Activated naive CD8-positive, alpha-beta T cell treated with anti-CD3 and anti-CD28 coated beads for 36 hours (primary cell): Measurements from ENCODE around the gene KCNIP4. TPM values are rescaled to one million over a fixed set of nuclear protein-coding genes. Genes with fewer than 3 reads are reported as not detected.

Experiments used
- DNase-seq: peaks from one replicate; pipeline ENCODE4 v3.0.0; 2021
- H3K27ac Mint-ChIP-seq: one replicate; pipeline ENCODE4 v1.8.0; 2022; ENCODE audit warnings: mild to moderate bottlenecking, moderate library complexity, mixed read lengths
- H3K27me3 Mint-ChIP-seq: one replicate; pipeline ENCODE4 v1.8.0; 2022; ENCODE audit warnings: mild to moderate bottlenecking, mixed read lengths
- H3K36me3 Mint-ChIP-seq: one replicate; pipeline ENCODE4 v1.8.0; 2021; ENCODE audit warnings: mild to moderate bottlenecking, mixed read lengths
- H3K4me1 Mint-ChIP-seq: one replicate; pipeline ENCODE4 v1.8.0; 2021; ENCODE audit warnings: mixed read lengths
- H3K4me3 Mint-ChIP-seq: one replicate; pipeline ENCODE4 v1.8.0; 2022; ENCODE audit warnings: mild to moderate bottlenecking, moderate library complexity, mixed read lengths
- H3K9me3 Mint-ChIP-seq: one replicate; pipeline ENCODE4 v1.8.0; 2022; ENCODE audit warnings: mixed read lengths
- total RNA-seq, 2 experiments: library from RNA; stranded (reverse); gene quantifications; one replicate each; pipeline ENCODE4 v1.2.3, GENCODE V29; 2021

The KCNIP4 gene
- total RNA-seq, 2 experiments from 2014 or later, result not detected

GRCh38 chr4:20904966-20905365 is 1043.6 kb downstream of the KCNIP4 start:
- DNase-seq, result no peak
- no peaks in the 10 kb centered on the region for H3K27me3 Mint-ChIP-seq
- H3K4me3 Mint-ChIP-seq, result no peak overlapping the region
- H3K36me3 Mint-ChIP-seq, result no peaks in the 10 kb centered on the region
- no peaks in the 10 kb centered on the region for H3K4me1 Mint-ChIP-seq
- H3K27ac Mint-ChIP-seq, result no peak overlapping the region
- no peaks in the 10 kb centered on the region for H3K9me3 Mint-ChIP-seq

- H3K4me3 Mint-ChIP-seq, result no peak overlapping the region
- no peaks in the 10 kb centered on the region for H3K4me1 Mint-ChIP-seq
- no peak for DNase-seq
- H3K27ac Mint-ChIP-seq, result no peak overlapping the region
- H3K36me3 Mint-ChIP-seq, result no peaks in the 10 kb centered on the region
- H3K9me3 Mint-ChIP-seq, result no peaks in the 10 kb centered on the region
- no peaks in the 10 kb centered on the region for H3K27me3 Mint-ChIP-seq
Measured at GRCh38 chr4:20901851-20902250, 1046.7 kb downstream of the KCNIP4 start.

- Mint-ChIP-seq H3K36me3 (no peaks in the 10 kb centered on the region), H3K27ac (no peak overlapping the region), H3K4me3 (no peak overlapping the region), H3K27me3 (no peaks in the 10 kb centered on the region), H3K4me1 (no peaks in the 10 kb centered on the region), H3K9me3 (no peaks in the 10 kb centered on the region)
- no peak for DNase-seq
Measured at GRCh38 chr4:20899591-20899990, 1049.0 kb downstream of the KCNIP4 start.

- Mint-ChIP-seq H3K27me3 (no peaks in the 10 kb centered on the region), H3K4me1 (no peaks in the 10 kb centered on the region)
Measured at GRCh38 chr4:20895988-20896387, 1052.6 kb downstream of the KCNIP4 start.

GRCh38 chr4:20895208-20895607 is 1053.4 kb downstream of the KCNIP4 start:
- no peaks in the 10 kb centered on the region for H3K36me3 Mint-ChIP-seq
- DNase-seq, result no peak
- no peaks in the 10 kb centered on the region for H3K9me3 Mint-ChIP-seq
- no peaks in the 10 kb centered on the region for H3K4me1 Mint-ChIP-seq
- H3K27me3 Mint-ChIP-seq, result no peaks in the 10 kb centered on the region
- H3K27ac Mint-ChIP-seq, result no peak overlapping the region
- H3K4me3 Mint-ChIP-seq, result no peak overlapping the region

More at GRCh38 chr4:20895988-20896387, 1052.6 kb downstream of the KCNIP4 start:
- H3K4me3 Mint-ChIP-seq, result no peak overlapping the region
- no peak for DNase-seq
- H3K27ac Mint-ChIP-seq, result no peak overlapping the region
- no peaks in the 10 kb centered on the region for H3K9me3 Mint-ChIP-seq
- H3K36me3 Mint-ChIP-seq, result no peaks in the 10 kb centered on the region

GRCh38 chr4:20890761-20891160 is 1057.8 kb downstream of the KCNIP4 start:
- Mint-ChIP-seq H3K27me3 (no peaks in the 10 kb centered on the region), H3K36me3 (no peaks in the 10 kb centered on the region)

GRCh38 chr4:20889901-20890300 is 1058.7 kb downstream of the KCNIP4 start:
- Mint-ChIP-seq H3K36me3 (no peaks in the 10 kb centered on the region), H3K4me3 (no peak overlapping the region), H3K27me3 (no peaks in the 10 kb centered on the region)

More at GRCh38 chr4:20890761-20891160, 1057.8 kb downstream of the KCNIP4 start:
- H3K27ac Mint-ChIP-seq, result no peak overlapping the region
- no peak overlapping the region for H3K4me3 Mint-ChIP-seq
- H3K9me3 Mint-ChIP-seq, result no peaks in the 10 kb centered on the region
- no peak for DNase-seq
- no peaks in the 10 kb centered on the region for H3K4me1 Mint-ChIP-seq

GRCh38 chr4:20883677-20884076 is 1064.9 kb downstream of the KCNIP4 start:
- Mint-ChIP-seq H3K36me3 (no peaks in the 10 kb centered on the region), H3K27me3 (no peaks in the 10 kb centered on the region), H3K4me1 (no peaks in the 10 kb centered on the region), H3K4me3 (no peak overlapping the region), H3K9me3 (peaks cover 3% of the 10 kb centered on the region), H3K27ac (no peak overlapping the region)
- DNase-seq, result no peak

More at GRCh38 chr4:20889901-20890300, 1058.7 kb downstream of the KCNIP4 start:
- Mint-ChIP-seq H3K4me1 (no peaks in the 10 kb centered on the region), H3K9me3 (peaks cover 1% of the 10 kb centered on the region), H3K27ac (no peak overlapping the region)
- no peak for DNase-seq

- peaks cover 3% of the 10 kb centered on the region for H3K9me3 Mint-ChIP-seq
- H3K27me3 Mint-ChIP-seq, result no peaks in the 10 kb centered on the region
- no peak overlapping the region for H3K27ac Mint-ChIP-seq
- DNase-seq, result no peak
- H3K4me3 Mint-ChIP-seq, result no peak overlapping the region
- no peaks in the 10 kb centered on the region for H3K4me1 Mint-ChIP-seq
- H3K36me3 Mint-ChIP-seq, result no peaks in the 10 kb centered on the region
Measured at GRCh38 chr4:20883231-20883630, 1065.3 kb downstream of the KCNIP4 start.

GRCh38 chr4:20882500-20882899 is 1066.1 kb downstream of the KCNIP4 start:
- DNase-seq, result no peak
- peaks cover 3% of the 10 kb centered on the region for H3K9me3 Mint-ChIP-seq
- H3K27ac Mint-ChIP-seq, result no peak overlapping the region
- H3K4me1 Mint-ChIP-seq, result no peaks in the 10 kb centered on the region
- no peak overlapping the region for H3K4me3 Mint-ChIP-seq
- no peaks in the 10 kb centered on the region for H3K36me3 Mint-ChIP-seq
- H3K27me3 Mint-ChIP-seq, result no peaks in the 10 kb centered on the region

GRCh38 chr4:20881658-20882057 is 1066.9 kb downstream of the KCNIP4 start:
- no peaks in the 10 kb centered on the region for H3K4me1 Mint-ChIP-seq
- no peak for DNase-seq
- H3K27ac Mint-ChIP-seq, result no peak overlapping the region
- H3K9me3 Mint-ChIP-seq, result peaks cover 3% of the 10 kb centered on the region
- no peaks in the 10 kb centered on the region for H3K27me3 Mint-ChIP-seq
- H3K4me3 Mint-ChIP-seq, result no peak overlapping the region
- no peaks in the 10 kb centered on the region for H3K36me3 Mint-ChIP-seq

- Mint-ChIP-seq H3K27ac (no peak overlapping the region), H3K27me3 (no peaks in the 10 kb centered on the region), H3K9me3 (peaks cover 2% of the 10 kb centered on the region)
Measured at GRCh38 chr4:20878806-20879205, 1069.8 kb downstream of the KCNIP4 start.

GRCh38 chr4:20870436-20870835 is 1078.1 kb downstream of the KCNIP4 start:
- no peak for DNase-seq
- Mint-ChIP-seq H3K27ac (no peak overlapping the region), H3K27me3 (no peaks in the 10 kb centered on the region), H3K9me3 (no peaks in the 10 kb centered on the region), H3K4me3 (no peak overlapping the region), H3K36me3 (no peaks in the 10 kb centered on the region), H3K4me1 (no peaks in the 10 kb centered on the region)

More at GRCh38 chr4:20878806-20879205, 1069.8 kb downstream of the KCNIP4 start:
- no peaks in the 10 kb centered on the region for H3K36me3 Mint-ChIP-seq
- no peak overlapping the region for H3K4me3 Mint-ChIP-seq
- DNase-seq, result no peak
- no peaks in the 10 kb centered on the region for H3K4me1 Mint-ChIP-seq

GRCh38 chr4:20868108-20868507 is 1080.5 kb downstream of the KCNIP4 start:
- no peaks in the 10 kb centered on the region for H3K9me3 Mint-ChIP-seq
- H3K4me1 Mint-ChIP-seq, result no peaks in the 10 kb centered on the region
- DNase-seq, result no peak
- no peak overlapping the region for H3K27ac Mint-ChIP-seq
- no peaks in the 10 kb centered on the region for H3K27me3 Mint-ChIP-seq
- H3K4me3 Mint-ChIP-seq, result no peak overlapping the region
- H3K36me3 Mint-ChIP-seq, result no peaks in the 10 kb centered on the region

GRCh38 chr4:20860878-20861277 is 1087.7 kb downstream of the KCNIP4 start:
- peaks cover 2% of the 10 kb centered on the region for H3K9me3 Mint-ChIP-seq

GRCh38 chr4:20859097-20859781 is 1089.3 kb downstream of the KCNIP4 start:
- Mint-ChIP-seq H3K9me3 (peaks cover 2% of the 10 kb centered on the region), H3K27ac (no peak overlapping the region), H3K36me3 (no peaks in the 10 kb centered on the region), H3K4me3 (no peak overlapping the region), H3K27me3 (no peaks in the 10 kb centered on the region), H3K4me1 (no peaks in the 10 kb centered on the region)
- no peak for DNase-seq

More at GRCh38 chr4:20860878-20861277, 1087.7 kb downstream of the KCNIP4 start:
- DNase-seq, result no peak
- no peaks in the 10 kb centered on the region for H3K4me1 Mint-ChIP-seq
- no peak overlapping the region for H3K27ac Mint-ChIP-seq
- H3K4me3 Mint-ChIP-seq, result no peak overlapping the region
- H3K27me3 Mint-ChIP-seq, result no peaks in the 10 kb centered on the region
- no peaks in the 10 kb centered on the region for H3K36me3 Mint-ChIP-seq
